HS-27A (cell line): ENCODE measurements around the gene WDR91.
A peak's percentile ranks its signal among the peaks of the same experiment; 100 is the strongest.

Source experiments
- DNase-seq: peaks from one replicate; pipeline ENCODE4 v3.0.0-alpha.2; 2012; ENCODE audit warnings: low read depth, missing footprints

Gene WDR91

GRCh38 chr7:135233570-135233969 lies 22.2 kb upstream of the WDR91 start, which contains the start of gene STRA8:
TSS of gene STRA8 (plus strand) at chr7:135233838. CDS start at chr7:135240525, 6,687 bp downstream.
- DNase-seq = no peak

DNA sequence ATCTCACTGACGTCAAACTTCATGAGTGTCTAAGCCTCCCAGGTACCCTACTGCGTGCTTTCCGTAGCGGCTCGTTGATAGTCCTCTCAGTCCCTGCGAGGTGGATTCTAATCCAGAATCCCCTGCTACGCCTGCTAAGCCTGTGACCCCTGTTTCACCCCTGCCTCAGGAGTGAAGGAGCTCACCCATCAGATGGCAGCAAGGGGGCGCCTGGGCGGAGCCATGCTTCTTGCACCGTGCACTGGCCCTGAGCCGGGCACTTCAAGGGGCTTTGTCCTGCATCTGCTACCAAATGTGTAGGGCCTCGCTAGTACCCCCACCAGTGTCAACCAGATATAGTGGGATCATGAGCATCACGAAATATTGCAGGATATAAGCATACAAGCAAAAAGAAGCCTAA lies 21.4 kb upstream of the WDR91 start:
- no peak for DNase-seq

GRCh38 chr7:135232087-135232486 lies 20.8 kb upstream of the WDR91 start:
- DNase-seq = no peak

DNA sequence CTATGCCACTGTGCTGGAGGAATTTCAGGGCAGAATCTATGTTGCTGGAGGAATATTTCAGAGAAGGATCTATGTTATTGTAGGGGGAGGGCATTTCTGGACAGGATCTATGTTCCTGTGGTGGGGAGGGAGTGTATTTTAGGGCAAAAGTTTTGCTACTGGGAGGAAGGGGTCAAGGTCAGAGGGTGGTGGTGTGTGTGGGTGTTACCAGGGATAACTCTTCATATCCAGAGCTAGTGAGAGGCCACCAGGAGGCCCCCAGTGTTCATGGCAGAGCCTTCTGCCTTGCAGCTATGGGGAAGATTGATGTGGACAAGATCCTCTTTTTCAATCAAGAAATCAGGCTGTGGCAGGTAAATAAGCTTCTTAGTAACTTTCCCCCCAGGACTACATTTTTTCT lies 20.4 kb upstream of the WDR91 start:
- DNase-seq = no peak

- no peak for DNase-seq
These were observed 12.7 kb upstream of the WDR91 start for GRCh38 chr7:135224027-135224426.

DNA sequence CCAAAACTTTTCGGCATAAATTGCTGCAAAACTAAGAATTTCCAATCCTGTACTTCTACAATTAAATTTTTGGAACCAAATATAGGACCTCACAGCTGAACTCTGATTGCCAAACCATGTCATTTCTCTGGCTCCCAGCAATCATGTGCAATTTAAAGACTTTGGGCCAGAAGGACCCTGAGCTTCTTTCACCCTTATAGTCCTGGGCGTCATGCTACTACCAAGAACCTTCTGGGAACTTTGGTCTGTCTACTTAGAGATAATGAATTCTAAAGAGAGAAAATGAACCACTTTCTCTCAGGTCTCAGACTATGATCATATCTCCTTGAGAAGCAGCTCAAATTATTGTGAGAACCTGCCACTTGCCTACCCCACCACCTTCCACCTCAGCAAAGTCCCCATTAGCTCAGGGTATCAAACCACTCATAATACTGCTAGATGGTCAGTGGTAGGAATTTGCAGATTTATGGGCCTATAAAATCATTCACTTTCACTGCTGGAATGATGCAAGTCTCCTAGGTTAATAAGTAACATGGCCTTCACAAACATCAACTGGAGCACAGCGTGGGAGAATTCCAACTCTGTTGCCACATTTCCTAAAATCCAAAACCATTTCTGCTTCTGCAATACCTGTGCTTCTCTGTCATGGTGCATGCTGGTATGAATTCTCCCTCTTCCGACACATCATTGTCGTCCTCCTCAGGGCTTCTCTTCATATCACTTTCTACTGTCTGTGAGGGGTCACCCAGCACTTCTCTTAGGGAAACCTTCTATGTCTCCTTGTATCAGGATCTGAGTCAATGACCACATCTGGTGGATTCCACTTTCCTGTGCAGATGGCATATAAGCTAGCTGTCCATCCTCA lies 6.6 kb upstream of the WDR91 start:
- DNase-seq = no peak

DNA sequence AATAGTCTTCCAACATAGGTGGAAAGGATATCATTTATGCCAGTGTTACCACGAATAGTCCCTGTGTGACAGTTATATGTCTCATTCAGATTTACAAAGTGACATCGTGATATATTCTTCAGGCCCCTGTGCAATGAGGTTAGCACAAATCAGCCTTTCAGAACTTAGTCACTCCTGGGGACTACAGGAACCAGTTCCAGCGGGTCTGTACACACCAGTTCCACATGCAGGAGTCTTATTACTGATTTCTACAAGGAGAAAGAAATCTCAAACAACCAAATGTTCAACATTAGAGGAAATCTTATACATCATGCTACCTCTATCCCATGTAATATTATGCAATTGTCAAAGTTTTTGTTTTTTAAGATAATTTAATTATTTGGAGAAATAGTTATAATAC lies 4.4 kb upstream of the WDR91 start:
- no peak for DNase-seq

- no peak for DNase-seq
These were observed 3.9 kb upstream of the WDR91 start for GRCh38 chr7:135215180-135215579.

DNA sequence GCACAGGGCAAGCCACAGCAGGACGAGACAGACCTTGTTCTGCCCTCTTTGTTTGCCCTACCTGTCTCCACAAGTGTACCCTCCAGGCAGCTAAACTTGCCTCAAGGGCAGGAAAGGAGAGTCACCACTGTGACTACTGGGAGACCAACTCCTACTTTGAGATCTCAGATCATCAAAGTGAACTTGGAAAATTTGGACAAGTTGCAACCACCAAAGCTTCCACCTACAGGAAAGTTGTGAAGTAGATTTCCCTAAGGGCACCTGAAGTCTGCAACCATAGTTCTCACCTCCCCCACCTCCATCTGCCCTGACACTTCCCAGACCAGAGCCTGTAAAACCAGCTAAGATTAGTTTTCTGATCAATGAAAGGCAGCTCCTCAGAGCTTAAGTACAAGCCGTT lies 2.5 kb upstream of the WDR91 start:
- no peak for DNase-seq

GRCh38 chr7:135211946-135212685 lies 790 bp upstream of the WDR91 start:
- peak; percentile 15 for DNase-seq

DNA sequence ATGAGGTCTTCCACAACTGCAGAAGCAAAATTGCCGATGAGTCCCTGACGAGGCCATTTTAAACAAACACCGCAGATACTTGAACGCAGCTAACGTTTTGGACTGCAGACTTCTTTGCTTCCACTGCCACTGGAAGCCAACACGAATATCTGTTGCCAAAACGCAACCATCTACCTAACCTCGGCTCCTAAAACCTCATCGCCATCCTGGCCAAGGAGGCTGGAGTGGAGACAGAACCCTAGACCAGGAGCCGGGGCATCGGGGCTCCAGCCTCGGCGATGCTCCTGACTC lies 493 bp downstream of the WDR91 start:
- no peak for DNase-seq

GRCh38 chr7:135209225-135209834 lies 2.0 kb downstream of the WDR91 start:
- no peak for DNase-seq

GRCh38 chr7:135208102-135208793 lies 3.1 kb downstream of the WDR91 start:
- DNase-seq = no peak

DNA sequence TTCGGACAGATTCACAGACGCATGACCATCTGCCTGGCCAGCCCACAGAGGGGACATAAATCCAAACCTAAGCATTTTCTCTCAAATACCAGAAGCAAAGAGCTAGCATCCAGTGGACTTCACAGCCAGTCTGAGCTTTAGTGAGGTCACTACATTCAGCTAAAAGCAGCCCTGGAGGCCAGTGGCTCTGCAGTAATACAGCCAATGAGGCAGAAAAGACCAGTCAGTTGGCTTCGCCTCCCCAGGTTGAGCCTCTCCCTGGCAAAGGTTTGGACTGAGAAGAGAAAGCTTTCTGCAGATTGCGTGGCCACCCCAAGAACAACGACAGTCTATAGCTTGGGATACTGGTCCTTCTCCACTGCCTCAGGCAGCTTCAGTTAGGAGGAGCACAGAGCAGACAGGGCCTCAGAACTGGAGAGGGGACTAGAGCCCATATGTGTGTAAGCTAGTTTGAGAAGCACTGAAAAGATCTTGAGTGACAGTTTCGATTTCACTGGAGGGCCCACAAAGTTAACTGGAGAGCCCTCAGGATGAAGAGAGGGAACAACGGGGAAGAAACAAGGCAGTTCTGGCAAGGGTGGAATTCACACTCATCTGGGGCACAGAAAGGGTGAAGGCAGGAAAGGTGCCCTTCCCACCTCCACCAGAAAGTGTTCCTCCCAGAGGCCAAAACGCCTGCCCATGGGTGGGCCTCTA lies 3.8 kb downstream of the WDR91 start:
- DNase-seq = no peak

DNA sequence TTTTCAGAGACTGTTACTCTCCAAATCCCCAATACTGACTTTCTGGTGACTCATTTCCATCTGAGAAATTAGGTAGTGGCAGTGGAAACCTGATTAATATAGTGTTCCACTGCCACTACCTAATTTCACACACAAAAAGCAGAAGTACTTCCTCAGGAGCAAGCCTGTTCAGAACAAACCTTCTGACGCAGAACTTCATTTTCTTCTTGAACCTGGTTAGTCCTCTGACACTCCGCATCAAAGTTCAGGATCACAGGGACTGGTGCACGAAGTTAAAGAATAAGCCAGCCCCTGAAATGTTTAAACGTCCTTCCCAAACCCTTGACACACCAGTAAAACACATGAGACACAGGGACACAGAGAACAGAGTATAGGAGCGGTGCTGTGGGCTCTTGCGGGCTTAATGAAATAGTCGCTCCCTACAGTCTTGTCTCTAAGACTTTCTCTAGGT lies 4.4 kb downstream of the WDR91 start:
- no peak for DNase-seq

GRCh38 chr7:135205850-135206249 lies 5.5 kb downstream of the WDR91 start:
- no peak for DNase-seq

DNA sequence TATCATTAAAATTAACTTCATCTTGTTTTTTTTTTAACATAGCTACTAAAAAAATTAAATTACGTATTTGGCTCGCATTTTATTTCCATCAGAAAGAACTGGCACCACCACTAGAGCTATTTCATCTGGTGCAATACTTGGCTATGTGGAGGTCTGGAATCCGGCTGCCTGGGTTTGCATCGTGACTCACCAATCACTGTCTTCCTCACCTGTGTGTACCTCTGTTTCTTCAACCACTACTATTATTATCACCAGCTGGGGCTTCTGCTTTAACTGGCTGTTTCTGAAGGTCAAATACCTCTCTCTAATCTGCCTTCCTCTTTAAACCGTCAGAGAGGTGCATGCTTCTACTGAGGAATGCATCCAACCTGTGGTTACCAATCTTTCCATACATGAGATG lies 6.5 kb downstream of the WDR91 start:
- DNase-seq = no peak

- DNase-seq = no peak
These were observed 7.0 kb downstream of the WDR91 start for GRCh38 chr7:135204341-135204749.

DNA sequence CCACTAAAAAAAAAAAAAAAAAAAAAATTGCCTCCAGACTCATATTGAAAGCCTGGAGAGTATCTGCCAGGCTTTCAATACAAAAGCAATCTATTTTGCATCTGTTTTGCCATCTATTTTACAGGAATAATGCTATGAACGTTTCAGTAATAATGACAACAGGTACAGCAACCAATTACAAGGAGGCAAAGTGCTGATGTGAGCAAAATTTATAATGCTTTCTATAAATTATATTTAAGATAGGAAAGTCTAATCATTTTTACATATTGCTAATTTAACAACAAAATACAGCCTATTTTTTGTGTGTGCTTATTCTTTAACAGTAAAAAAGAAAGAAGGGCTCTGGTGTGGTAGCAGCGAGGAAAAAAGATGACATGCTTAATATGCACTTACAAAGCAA lies 10.0 kb downstream of the WDR91 start:
- DNase-seq = no peak

DNA sequence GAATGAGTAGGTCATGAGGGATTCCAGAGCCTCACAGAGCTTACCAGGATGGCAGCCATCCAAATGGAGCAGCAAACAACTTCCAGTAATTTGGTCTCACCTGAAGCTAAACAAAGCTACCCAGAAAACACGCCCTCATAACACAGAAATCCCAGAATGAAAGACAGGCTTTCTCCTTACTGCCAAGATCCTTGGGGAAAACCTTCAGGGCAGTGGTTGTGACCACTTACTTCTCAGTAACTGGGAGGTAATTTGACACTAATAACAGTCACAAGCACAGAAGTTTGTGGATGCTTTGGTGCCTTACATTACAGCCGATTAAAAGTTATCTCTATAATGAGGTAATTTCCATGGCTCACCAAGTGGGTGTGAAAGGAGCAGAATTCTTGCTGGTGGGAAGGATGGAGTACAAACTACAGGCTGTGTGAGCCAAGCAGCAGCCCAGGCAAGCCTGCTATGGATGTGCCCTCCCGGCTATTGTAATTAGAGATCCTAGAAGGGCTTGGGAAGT lies 10.4 kb downstream of the WDR91 start:
- DNase-seq = no peak

DNA sequence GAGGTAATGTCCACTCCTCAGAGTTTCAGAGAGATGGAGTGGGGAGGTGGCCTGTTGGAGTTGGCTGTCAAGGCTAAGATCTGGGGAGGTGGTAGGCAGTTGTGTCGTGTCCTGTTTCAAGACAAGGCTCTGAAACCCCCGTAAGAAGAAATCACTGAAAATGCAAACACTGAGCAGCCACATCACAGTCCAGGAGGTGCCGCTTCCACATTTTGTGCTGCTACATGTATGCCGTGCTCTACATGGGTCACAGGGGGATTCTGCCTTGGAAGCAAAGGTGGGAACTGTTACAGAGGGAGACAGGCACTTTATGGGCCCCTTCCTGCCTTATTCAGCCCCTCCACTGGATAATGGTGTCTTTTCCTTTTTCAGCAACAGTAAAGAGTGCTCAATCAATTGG lies 11.9 kb downstream of the WDR91 start:
- DNase-seq = no peak
